ENCODE results near the gene NAALADL2. TPM values are rescaled to one million over a fixed set of nuclear protein-coding genes. Genes with fewer than 3 reads are reported as not detected.

NAALADL2 gene
- total and polyA plus RNA-seq, 3 donors from 2014 or later: 5.4 to 15.6 (median 6.0) TPM

DNA sequence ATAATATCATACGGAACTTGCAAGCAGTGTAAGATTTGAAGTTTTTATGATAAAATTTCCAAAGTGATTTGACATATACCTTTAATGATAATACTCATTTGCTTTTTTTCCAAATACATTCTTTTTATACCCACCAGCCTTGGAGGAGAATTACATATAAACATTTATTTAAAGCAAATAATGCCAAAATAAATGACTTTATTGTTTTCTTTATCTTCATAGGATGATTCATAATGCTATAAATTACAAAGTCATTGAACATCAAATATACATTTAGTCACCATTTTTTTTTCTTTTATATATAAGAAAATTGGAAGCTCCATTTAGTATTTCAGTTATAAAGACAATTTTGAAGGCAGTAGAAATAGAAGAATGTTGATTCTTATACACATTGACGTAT is 450.9 kb downstream of the NAALADL2 start:
- no peaks in the 10 kb centered on the region for H3K4me1 ChIP-seq
- DNase-seq: no peak
- no peak overlapping the region for H3K27ac ChIP-seq
- 97% methylated on average over 2 of the region's 2 CpGs for WGBS, 2 donors
- H3K4me3 ChIP-seq: no peak overlapping the region
- TF ChIP-seq POLR2A (IDR thresholded peaks at IDR 0.05): no peak
- TF ChIP-seq, protein P1, sequence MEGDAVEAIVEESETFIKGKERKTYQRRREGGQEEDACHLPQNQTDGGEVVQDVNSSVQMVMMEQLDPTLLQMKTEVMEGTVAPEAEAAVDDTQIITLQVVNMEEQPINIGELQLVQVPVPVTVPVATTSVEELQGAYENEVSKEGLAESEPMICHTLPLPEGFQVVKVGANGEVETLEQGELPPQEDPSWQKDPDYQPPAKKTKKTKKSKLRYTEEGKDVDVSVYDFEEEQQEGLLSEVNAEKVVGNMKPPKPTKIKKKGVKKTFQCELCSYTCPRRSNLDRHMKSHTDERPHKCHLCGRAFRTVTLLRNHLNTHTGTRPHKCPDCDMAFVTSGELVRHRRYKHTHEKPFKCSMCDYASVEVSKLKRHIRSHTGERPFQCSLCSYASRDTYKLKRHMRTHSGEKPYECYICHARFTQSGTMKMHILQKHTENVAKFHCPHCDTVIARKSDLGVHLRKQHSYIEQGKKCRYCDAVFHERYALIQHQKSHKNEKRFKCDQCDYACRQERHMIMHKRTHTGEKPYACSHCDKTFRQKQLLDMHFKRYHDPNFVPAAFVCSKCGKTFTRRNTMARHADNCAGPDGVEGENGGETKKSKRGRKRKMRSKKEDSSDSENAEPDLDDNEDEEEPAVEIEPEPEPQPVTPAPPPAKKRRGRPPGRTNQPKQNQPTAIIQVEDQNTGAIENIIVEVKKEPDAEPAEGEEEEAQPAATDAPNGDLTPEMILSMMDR (IDR thresholded peaks at IDR 0.05): no peak
- H3K9me3 ChIP-seq: no peaks in the 10 kb centered on the region
- intact Hi-C loops (cut with DNase I; ENCODE audit: low total_unique reads): no loop called here
- no peaks in the 10 kb centered on the region for H3K27me3 ChIP-seq
- H3K36me3 ChIP-seq (ENCODE audit: low read depth, missing control alignments): no peaks in the 10 kb centered on the region

GRCh38 chr3:175311404-175311803 is 452.3 kb downstream of the NAALADL2 start:
- intact Hi-C loops (cut with DNase I; ENCODE audit: low total_unique reads): no loop called here
- 85 to 95% methylated on average over 1 of the region's 1 CpG for WGBS, 2 donors
- Histone ChIP-seq H3K9me3 (no peaks in the 10 kb centered on the region), H3K27me3 (no peaks in the 10 kb centered on the region), H3K27ac (no peak overlapping the region), H3K4me1 (no peaks in the 10 kb centered on the region), H3K36me3 (ENCODE audit: low read depth, missing control alignments) (no peaks in the 10 kb centered on the region), H3K4me3 (no peak overlapping the region)
- no peak for TF ChIP-seq POLR2A (IDR thresholded peaks at IDR 0.05)
- TF ChIP-seq, protein P1 (IDR thresholded peaks at IDR 0.05): no peak
- DNase-seq: no peak

GRCh38 chr3:175311946-175312345 is 452.8 kb downstream of the NAALADL2 start:
- Histone ChIP-seq H3K9me3 (no peaks in the 10 kb centered on the region), H3K27ac (no peak overlapping the region), H3K36me3 (ENCODE audit: low read depth, missing control alignments) (no peaks in the 10 kb centered on the region), H3K27me3 (no peaks in the 10 kb centered on the region), H3K4me1 (no peaks in the 10 kb centered on the region), H3K4me3 (no peak overlapping the region)
- no peak for DNase-seq
- 82% methylated on average over 3 of the region's 3 CpGs for WGBS, 2 donors
- intact Hi-C loops (cut with DNase I; ENCODE audit: low total_unique reads): no loop called here
- TF ChIP-seq POLR2A (IDR thresholded peaks at IDR 0.05): no peak
- TF ChIP-seq, protein P1 (IDR thresholded peaks at IDR 0.05): no peak

GRCh38 chr3:175312791-175313190 is 453.7 kb downstream of the NAALADL2 start:
- no peak for TF ChIP-seq POLR2A (IDR thresholded peaks at IDR 0.05)
- TF ChIP-seq, protein P1 (IDR thresholded peaks at IDR 0.05): no peak
- intact Hi-C loops (cut with DNase I; ENCODE audit: low total_unique reads): no loop called here
- 92 to 93% methylated on average over 4 of the region's 4 CpGs for WGBS, 2 donors
- Histone ChIP-seq H3K27ac (no peak overlapping the region), H3K27me3 (no peaks in the 10 kb centered on the region), H3K36me3 (ENCODE audit: low read depth, missing control alignments) (no peaks in the 10 kb centered on the region), H3K4me3 (no peak overlapping the region), H3K4me1 (no peaks in the 10 kb centered on the region), H3K9me3 (no peaks in the 10 kb centered on the region)
- no peak for DNase-seq

- H3K27ac ChIP-seq: no peak overlapping the region
- intact Hi-C loops (cut with DNase I; ENCODE audit: low total_unique reads): no loop called here
Observed at GRCh38 chr3:175316799-175317198, 457.7 kb downstream of the NAALADL2 start.

More at GRCh38 chr3:175316799-175317198, 457.7 kb downstream of the NAALADL2 start:
- Histone ChIP-seq H3K4me3 (no peak overlapping the region), H3K4me1 (no peaks in the 10 kb centered on the region), H3K9me3 (no peaks in the 10 kb centered on the region), H3K36me3 (ENCODE audit: low read depth, missing control alignments) (no peaks in the 10 kb centered on the region), H3K27me3 (no peaks in the 10 kb centered on the region)
- DNase-seq: no peak
- TF ChIP-seq, protein P1 (IDR thresholded peaks at IDR 0.05): no peak
- no peak for TF ChIP-seq POLR2A (IDR thresholded peaks at IDR 0.05)
- 86% methylated on average over 1 of the region's 1 CpG for WGBS, 2 donors
